GM23338 (cell line): ENCODE data around the gene PHF10. TPM values are rescaled to one million over a fixed set of nuclear protein-coding genes. Genes with fewer than 3 reads are reported as not detected.

ENCODE experiments used
- ATAC-seq: fragments of 200-7000 bp; cut with Tn5 transposase; 3 replicates; pipeline ENCODE4 v1.9.1; 2020
- DNase-seq: peaks from one replicate; pipeline ENCODE4 v3.0.0-alpha.2; 2015; ENCODE audit warnings: low spot score
- H2AFZ ChIP-seq: fragments of 200-600 bp; sonication (generic); 2 replicates; pipeline ENCODE4 v1.8.0; 2016; ENCODE audit warnings: antibody characterized with exemption, mild to moderate bottlenecking, moderate library complexity
- H3F3A ChIP-seq: fragments of 200-600 bp; sonication (generic); replicated peaks from 2 replicates; pipeline ENCODE4 v1.8.0; 2017; ENCODE audit warnings: antibody characterized with exemption, mixed run types, low read depth
- H3K27ac ChIP-seq: fragments of 200-600 bp; sonication (generic); 2 replicates; pipeline ENCODE4 v1.6.1; 2016; ENCODE audit warnings: low read depth
- H3K27me3 ChIP-seq: fragments of 200-600 bp; sonication (generic); 2 replicates; pipeline ENCODE4 v1.8.0; 2016; ENCODE audit warnings: mild to moderate bottlenecking, mixed run types, moderate library complexity; ENCODE audit not compliant: insufficient read depth
- H3K36me3 ChIP-seq: fragments of 200-600 bp; sonication (generic); 2 replicates; pipeline ENCODE4 v1.8.0; 2016; ENCODE audit warnings: mild to moderate bottlenecking; ENCODE audit not compliant: insufficient read depth
- H3K4me1 ChIP-seq: fragments of 200-600 bp; sonication (generic); 2 replicates; pipeline ENCODE4 v1.8.0; 2016; ENCODE audit warnings: mild to moderate bottlenecking, moderate library complexity; ENCODE audit not compliant: insufficient read depth
- H3K4me2 ChIP-seq: fragments of 200-600 bp; sonication (generic); 2 replicates; pipeline ENCODE4 v1.7.1; 2017; ENCODE audit warnings: mixed run types
- H3K4me3 ChIP-seq: fragments of 200-600 bp; sonication (generic); 2 replicates; pipeline ENCODE4 v1.6.1; 2016; ENCODE audit warnings: mixed run types
- H3K79me2 ChIP-seq: fragments of 200-600 bp; sonication (generic); replicated peaks from 2 replicates; pipeline ENCODE4 v1.8.0; 2017; ENCODE audit warnings: mild to moderate bottlenecking; ENCODE audit not compliant: insufficient read depth
- H3K9me2 ChIP-seq: fragments of 200-600 bp; sonication (generic); 2 replicates; pipeline ENCODE4 v1.8.0; 2017; ENCODE audit not compliant: insufficient read depth
- H4K20me1 ChIP-seq: fragments of 200-600 bp; sonication (generic); replicated peaks from 2 replicates; pipeline ENCODE4 v1.8.0; 2017; ENCODE audit warnings: mild to moderate bottlenecking; ENCODE audit not compliant: insufficient read depth
- H3K27ac Mint-ChIP-seq: 2 replicates; pipeline ENCODE4 v1.8.0; 2020; ENCODE audit warnings: inconsistent platforms, mild to moderate bottlenecking, moderate library complexity, mixed read lengths
- H3K27me3 Mint-ChIP-seq: 3 replicates; pipeline ENCODE4 v1.8.0; 2022; ENCODE audit warnings: low read depth, mild to moderate bottlenecking, moderate library complexity, mixed read lengths, inconsistent platforms; ENCODE audit not compliant: insufficient read depth, poor library complexity
- H3K36me3 Mint-ChIP-seq: 3 replicates; pipeline ENCODE4 v1.8.0; 2021; ENCODE audit warnings: low read depth, mild to moderate bottlenecking, inconsistent platforms, moderate library complexity, mixed read lengths
- H3K4me1 Mint-ChIP-seq: 3 replicates; pipeline ENCODE4 v1.8.0; 2020; ENCODE audit warnings: mild to moderate bottlenecking, inconsistent platforms, mixed read lengths
- H3K4me3 Mint-ChIP-seq: 3 replicates; pipeline ENCODE4 v1.8.0; 2021; ENCODE audit warnings: moderate library complexity, mild to moderate bottlenecking, inconsistent platforms, mixed read lengths
- H3K9me3 Mint-ChIP-seq: 3 replicates; pipeline ENCODE4 v1.8.0; 2020; ENCODE audit warnings: moderate library complexity, mild to moderate bottlenecking, inconsistent platforms, mixed read lengths
- CREB1 ChIP-seq: fragments of 250-450 bp; sonication (Bioruptor Pico); IDR thresholded peaks from 2 replicates; pipeline ENCODE4 v1.5.0; 2020; ENCODE audit warnings: low read depth, mild to moderate bottlenecking, moderate library complexity
- EZH2phosphoT487 ChIP-seq: fragments of 200-600 bp; sonication (generic); IDR thresholded peaks from one replicate; pipeline ENCODE4 v1.8.1; 2018; ENCODE audit warnings: antibody characterized with exemption; ENCODE audit not compliant: unreplicated experiment
- JUNB ChIP-seq: IDR thresholded peaks from one replicate; pipeline ENCODE4 v1.6.1; 2016; ENCODE audit warnings: antibody characterized with exemption; ENCODE audit not compliant: unreplicated experiment
- NANOG ChIP-seq: IDR thresholded peaks from 2 replicates; pipeline ENCODE4 v1.6.1; 2016; ENCODE audit warnings: antibody characterized with exemption, borderline replicate concordance
- STAT1 ChIP-seq: IDR thresholded peaks from one replicate; pipeline ENCODE4 v1.6.1; 2016; ENCODE audit warnings: antibody characterized with exemption; ENCODE audit not compliant: unreplicated experiment
- ZNF331 ChIP-seq: fragments of 250-450 bp; sonication (Bioruptor Pico); IDR thresholded peaks from 2 replicates; pipeline ENCODE4 v1.5.0; 2020; ENCODE audit warnings: low read depth, mild to moderate bottlenecking, moderate library complexity
- polyA plus RNA-seq: library from polyadenylated mRNA; unstranded; fragments of >200 nt; fragmentation: Nextera tagmentation; extraction: Ambion mirVana; gene quantifications from 2 replicates; pipeline ENCODE4 v1.2.1, GENCODE V29; 2016
- total RNA-seq: library from RNA; depleted of rRNA; stranded (reverse); fragments of >200 nt; shearing (Covaris generic); gene quantifications from 2 replicates; pipeline ENCODE4 v1.2.3, GENCODE V29; 2014
- TF ChIP-seq, protein P1 (sequence below): fragments of 250-450 bp; sonication (Bioruptor Pico); IDR thresholded peaks from 2 replicates; pipeline ENCODE4 v1.5.0; 2020; ENCODE audit warnings: mild to moderate bottlenecking, moderate library complexity

PHF10 gene
- total and polyA plus RNA-seq, 2 experiments from 2014 or later: 16.5 to 44.7 TPM

DNA sequence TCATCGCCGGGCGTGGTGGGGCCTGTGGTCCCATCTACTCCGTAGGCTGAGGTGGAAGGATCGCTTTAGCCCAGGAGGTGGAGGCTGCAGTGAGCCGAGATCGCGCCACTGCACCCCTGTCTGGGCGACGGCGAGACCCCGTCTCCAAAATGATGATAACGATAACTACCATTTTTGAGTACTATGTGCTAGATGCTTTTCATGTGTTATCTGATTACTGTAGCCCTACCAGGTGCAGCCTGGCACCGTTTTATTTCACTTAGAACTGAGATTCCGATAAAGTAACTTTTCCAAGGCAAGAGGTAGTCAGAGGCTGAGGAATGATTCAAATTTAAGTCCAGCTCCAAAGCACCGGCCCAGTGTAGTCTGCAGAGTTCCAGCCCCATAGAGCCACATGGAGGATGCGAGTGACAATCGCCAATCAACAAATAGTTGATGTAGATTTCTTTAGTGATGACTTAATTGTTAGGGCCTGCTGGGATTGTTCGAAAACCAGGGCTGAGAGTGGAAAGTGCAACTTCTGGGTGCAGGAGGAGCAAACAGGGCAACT, 27.8 kb upstream of the PHF10 start:
- ATAC-seq: peak; percentile 9
- Histone ChIP-seq H3K4me3 (peak overlapping the region; percentile 84), H3K79me2 (peaks cover 14% of the 10 kb centered on the region), H3F3A (no peaks in the 10 kb centered on the region), H3K36me3 (no peaks in the 10 kb centered on the region; the same call in 1 of the 2 replicates), H3K4me1 (peaks cover 27% of the 10 kb centered on the region), H3K27me3 (no peaks in the 10 kb centered on the region), H3K27ac (peak overlapping the region; percentile 96), H4K20me1 (0 out of 2 replicates have a peak, but pooled peaks cover 4% of the 10 kb centered on the region), H3K9me2 (no peaks in the 10 kb centered on the region), H3K4me2 (peak overlapping the region; percentile 89), H2AFZ (peak overlapping the region; percentile 50; the same call in 1 of the 2 replicates)
- Mint-ChIP-seq H3K36me3 (peaks cover 8% of the 10 kb centered on the region), H3K4me1 (peaks cover 23% of the 10 kb centered on the region), H3K27me3 (peaks cover 2% of the 10 kb centered on the region), H3K4me3 (peak overlapping the region; percentile 98), H3K9me3 (no peaks in the 10 kb centered on the region), H3K27ac (peak overlapping the region; percentile 96)
- no peak for TF ChIP-seq JUNB
- no peak for TF ChIP-seq STAT1
- TF ChIP-seq EZH2phosphoT487: no peak
- TF ChIP-seq CREB1 (CRISPR knock-in tag): no peak
- TF ChIP-seq ZNF331: no peak
- no peak for TF ChIP-seq NANOG
- TF ChIP-seq, protein P1, sequence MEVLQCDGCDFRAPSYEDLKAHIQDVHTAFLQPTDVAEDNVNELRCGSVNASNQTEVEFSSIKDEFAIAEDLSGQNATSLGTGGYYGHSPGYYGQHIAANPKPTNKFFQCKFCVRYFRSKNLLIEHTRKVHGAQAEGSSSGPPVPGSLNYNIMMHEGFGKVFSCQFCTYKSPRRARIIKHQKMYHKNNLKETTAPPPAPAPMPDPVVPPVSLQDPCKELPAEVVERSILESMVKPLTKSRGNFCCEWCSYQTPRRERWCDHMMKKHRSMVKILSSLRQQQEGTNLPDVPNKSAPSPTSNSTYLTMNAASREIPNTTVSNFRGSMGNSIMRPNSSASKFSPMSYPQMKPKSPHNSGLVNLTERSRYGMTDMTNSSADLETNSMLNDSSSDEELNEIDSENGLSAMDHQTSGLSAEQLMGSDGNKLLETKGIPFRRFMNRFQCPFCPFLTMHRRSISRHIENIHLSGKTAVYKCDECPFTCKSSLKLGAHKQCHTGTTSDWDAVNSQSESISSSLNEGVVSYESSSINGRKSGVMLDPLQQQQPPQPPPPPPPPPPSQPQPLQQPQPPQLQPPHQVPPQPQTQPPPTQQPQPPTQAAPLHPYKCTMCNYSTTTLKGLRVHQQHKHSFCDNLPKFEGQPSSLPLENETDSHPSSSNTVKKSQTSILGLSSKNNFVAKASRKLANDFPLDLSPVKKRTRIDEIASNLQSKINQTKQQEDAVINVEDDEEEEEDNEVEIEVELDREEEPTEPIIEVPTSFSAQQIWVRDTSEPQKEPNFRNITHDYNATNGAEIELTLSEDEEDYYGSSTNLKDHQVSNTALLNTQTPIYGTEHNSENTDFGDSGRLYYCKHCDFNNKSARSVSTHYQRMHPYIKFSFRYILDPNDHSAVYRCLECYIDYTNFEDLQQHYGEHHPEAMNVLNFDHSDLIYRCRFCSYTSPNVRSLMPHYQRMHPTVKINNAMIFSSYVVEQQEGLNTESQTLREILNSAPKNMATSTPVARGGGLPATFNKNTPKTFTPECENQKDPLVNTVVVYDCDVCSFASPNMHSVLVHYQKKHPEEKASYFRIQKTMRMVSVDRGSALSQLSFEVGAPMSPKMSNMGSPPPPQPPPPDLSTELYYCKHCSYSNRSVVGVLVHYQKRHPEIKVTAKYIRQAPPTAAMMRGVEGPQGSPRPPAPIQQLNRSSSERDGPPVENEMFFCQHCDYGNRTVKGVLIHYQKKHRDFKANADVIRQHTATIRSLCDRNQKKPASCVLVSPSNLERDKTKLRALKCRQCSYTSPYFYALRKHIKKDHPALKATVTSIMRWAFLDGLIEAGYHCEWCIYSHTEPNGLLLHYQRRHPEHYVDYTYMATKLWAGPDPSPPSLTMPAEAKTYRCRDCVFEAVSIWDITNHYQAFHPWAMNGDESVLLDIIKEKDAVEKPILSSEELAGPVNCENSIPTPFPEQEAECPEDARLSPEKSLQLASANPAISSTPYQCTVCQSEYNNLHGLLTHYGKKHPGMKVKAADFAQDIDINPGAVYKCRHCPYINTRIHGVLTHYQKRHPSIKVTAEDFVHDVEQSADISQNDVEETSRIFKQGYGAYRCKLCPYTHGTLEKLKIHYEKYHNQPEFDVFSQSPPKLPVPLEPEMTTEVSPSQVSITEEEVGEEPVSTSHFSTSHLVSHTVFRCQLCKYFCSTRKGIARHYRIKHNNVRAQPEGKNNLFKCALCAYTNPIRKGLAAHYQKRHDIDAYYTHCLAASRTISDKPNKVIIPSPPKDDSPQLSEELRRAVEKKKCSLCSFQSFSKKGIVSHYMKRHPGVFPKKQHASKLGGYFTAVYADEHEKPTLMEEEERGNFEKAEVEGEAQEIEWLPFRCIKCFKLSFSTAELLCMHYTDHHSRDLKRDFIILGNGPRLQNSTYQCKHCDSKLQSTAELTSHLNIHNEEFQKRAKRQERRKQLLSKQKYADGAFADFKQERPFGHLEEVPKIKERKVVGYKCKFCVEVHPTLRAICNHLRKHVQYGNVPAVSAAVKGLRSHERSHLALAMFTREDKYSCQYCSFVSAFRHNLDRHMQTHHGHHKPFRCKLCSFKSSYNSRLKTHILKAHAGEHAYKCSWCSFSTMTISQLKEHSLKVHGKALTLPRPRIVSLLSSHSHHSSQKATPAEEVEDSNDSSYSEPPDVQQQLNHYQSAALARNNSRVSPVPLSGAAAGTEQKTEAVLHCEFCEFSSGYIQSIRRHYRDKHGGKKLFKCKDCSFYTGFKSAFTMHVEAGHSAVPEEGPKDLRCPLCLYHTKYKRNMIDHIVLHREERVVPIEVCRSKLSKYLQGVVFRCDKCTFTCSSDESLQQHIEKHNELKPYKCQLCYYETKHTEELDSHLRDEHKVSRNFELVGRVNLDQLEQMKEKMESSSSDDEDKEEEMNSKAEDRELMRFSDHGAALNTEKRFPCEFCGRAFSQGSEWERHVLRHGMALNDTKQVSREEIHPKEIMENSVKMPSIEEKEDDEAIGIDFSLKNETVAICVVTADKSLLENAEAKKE (CRISPR knock-in tag): no peak
- peak; percentile 43 for DNase-seq
